Naive thymus-derived CD4-positive, alpha-beta T cell (primary cell): ENCODE measurements around the gene ULK4. TPM values are rescaled to one million over a fixed set of nuclear protein-coding genes. Genes with fewer than 3 reads are reported as not detected.

Experiments
- ATAC-seq: fragments of 150-1000 bp; cut with Tn5 transposase; 2 replicates; pipeline ENCODE4 v1.10.0; 2021; ENCODE audit warnings: mild to moderate bottlenecking, moderate library complexity
- CTCF ChIA-PET: fragments of 350-600 bp; sonication (Branson Sonifier 250); formaldehyde crosslinking; loops from one replicate; lab custom pipeline; 2021; ENCODE audit warnings: antibody characterized with exemption; lab: Charles Lee
- POLR2A ChIA-PET: fragments of 350-600 bp; sonication (Branson Sonifier 250); formaldehyde crosslinking; loops from one replicate; lab custom pipeline; 2021; ENCODE audit warnings: antibody characterized with exemption, inconsistent platforms; lab: Charles Lee
- DNase-seq, 9 donors: peaks; one replicate each; pipeline versions ENCODE4 v3.0.0 to v3.0.0-alpha.2; 2020 to 2022; ENCODE audit warnings: mixed read lengths in 1 of 9
- H3K27ac ChIP-seq: one replicate; pipeline ENCODE4 v1.7.0; 2013; ENCODE audit warnings: mild to moderate bottlenecking, low read depth, low read length, moderate library complexity
- H3K27me3 ChIP-seq, 2 donors: one replicate each; pipeline ENCODE4 v1.7.0; 2013; ENCODE audit warnings: low read length in 2 of 2, mild to moderate bottlenecking in 2 of 2, moderate library complexity in 2 of 2; ENCODE audit not compliant: control insufficient read depth in 2 of 2, insufficient read depth in 2 of 2
- H3K36me3 ChIP-seq, 3 experiments: 1 replicate in 2 of 3; 2 replicates in 1 of 3; pipeline ENCODE4 v1.7.0; 2013; ENCODE audit warnings: low read length in 3 of 3, mild to moderate bottlenecking in 3 of 3, moderate library complexity in 1 of 3; ENCODE audit not compliant: insufficient read depth in 3 of 3, control insufficient read depth in 2 of 3
- H3K4me1 ChIP-seq, 2 donors: one replicate each; pipeline ENCODE4 v1.7.0; 2013; ENCODE audit warnings: low read length in 2 of 2, mild to moderate bottlenecking in 2 of 2, moderate library complexity in 1 of 2; ENCODE audit not compliant: control insufficient read depth in 2 of 2, insufficient read depth in 2 of 2
- H3K4me3 ChIP-seq: 2 replicates; pipeline ENCODE4 v1.7.0; 2013; ENCODE audit warnings: mild to moderate bottlenecking, low read length
- H3K9me3 ChIP-seq, 3 experiments: 1 replicate in 2 of 3; 2 replicates in 1 of 3; pipeline ENCODE4 v1.7.0; 2013; ENCODE audit warnings: low read length in 3 of 3; ENCODE audit not compliant: control insufficient read depth in 2 of 3
- H3K27ac Mint-ChIP-seq, 9 donors: one replicate each; pipeline ENCODE4 v1.8.0; 2020 to 2022; ENCODE audit warnings: mixed read lengths in 9 of 9, mild to moderate bottlenecking in 8 of 9, moderate library complexity in 5 of 9, inconsistent platforms in 2 of 9
- H3K27me3 Mint-ChIP-seq, 5 donors: one replicate each; pipeline ENCODE4 v1.8.0; 2021 to 2022; ENCODE audit warnings: mixed read lengths in 5 of 5, mild to moderate bottlenecking in 1 of 5
- H3K36me3 Mint-ChIP-seq, 5 donors: one replicate each; pipeline ENCODE4 v1.8.0; 2020 to 2022; ENCODE audit warnings: mixed read lengths in 5 of 5, mild to moderate bottlenecking in 3 of 5, inconsistent platforms in 1 of 5
- H3K4me1 Mint-ChIP-seq, 7 donors: one replicate each; pipeline ENCODE4 v1.8.0; 2020 to 2022; ENCODE audit warnings: mixed read lengths in 7 of 7, mild to moderate bottlenecking in 3 of 7, inconsistent platforms in 1 of 7
- H3K4me3 Mint-ChIP-seq, 10 donors: one replicate each; pipeline ENCODE4 v1.8.0; 2020 to 2022; ENCODE audit warnings: mild to moderate bottlenecking in 10 of 10, mixed read lengths in 10 of 10, moderate library complexity in 6 of 10, inconsistent platforms in 2 of 10
- H3K9me3 Mint-ChIP-seq, 11 donors: one replicate each; pipeline ENCODE4 v1.8.0; 2020 to 2022; ENCODE audit warnings: mixed read lengths in 11 of 11, mild to moderate bottlenecking in 4 of 11, inconsistent platforms in 1 of 11, moderate library complexity in 1 of 11
- intact Hi-C, 2 donors: fragments of 100-400 bp; cut with micrococcal nuclease; formaldehyde crosslinking; loops; one replicate each; pipeline ENCODE4 v1.15.1; 2023
- polyA plus RNA-seq, 2 donors: library from polyadenylated mRNA; unstranded; fragments of 300-500 nt; fragmentation: Illumina TruSeq; gene quantifications; one replicate each; pipeline ENCODE4 v1.2.3, GENCODE V29; 2021
- total RNA-seq, 6 experiments: library from RNA in 5 of 6; stranded (reverse) in 5 of 6; gene quantifications; 1 replicate in 5 of 6; 2 replicates in 1 of 6; pipeline ENCODE4 v1.2.3 and lab custom pipeline; 2021 to 2026

Gene ULK4
- total and polyA plus RNA-seq, 7 experiments from 2014 or later = 6.6 to 22.3 (median 18.9) TPM

- Mint-ChIP-seq H3K4me1 (no peaks in the 10 kb centered on the region), H3K9me3 (no peaks in the 10 kb centered on the region), H3K27me3 (no peaks in the 10 kb centered on the region), H3K27ac (no peak overlapping the region), H3K4me3 (no peak overlapping the region), H3K36me3 (peaks cover 0 to 16% (median 0%) of the 10 kb centered on the region in 5 donors)
- Histone ChIP-seq H3K36me3 (no peaks in the 10 kb centered on the region), H3K4me3 (no peak overlapping the region), H3K9me3 (no peaks in the 10 kb centered on the region), H3K27me3 (no peaks in the 10 kb centered on the region), H3K4me1 (no peaks in the 10 kb centered on the region), H3K27ac (no peak overlapping the region)
- ChIA-PET CTCF (no interaction called here), POLR2A (no interaction called here)
- intact Hi-C loops = no loop called here
- ATAC-seq = no peak
- no peak for DNase-seq
Observed at GRCh38 chr3:41320953-41321641, 640.8 kb downstream of the ULK4 start.

GRCh38 chr3:41318520-41318919 is 643.4 kb downstream of the ULK4 start:
- H3K4me1 ChIP-seq = no peaks in the 10 kb centered on the region
- no peak overlapping the region for H3K4me3 Mint-ChIP-seq
- H3K9me3 Mint-ChIP-seq = no peaks in the 10 kb centered on the region
- H3K27ac Mint-ChIP-seq = no peak overlapping the region
- H3K4me1 Mint-ChIP-seq = no peaks in the 10 kb centered on the region
- H3K4me3 ChIP-seq = no peak overlapping the region
- intact Hi-C loops = no loop called here
- peaks cover 0 to 2% (median 0%) of the 10 kb centered on the region in 5 donors for H3K27me3 Mint-ChIP-seq
- no peaks in the 10 kb centered on the region for H3K9me3 ChIP-seq
- peaks cover 0 to 12% (median 0%) of the 10 kb centered on the region in 5 donors for H3K36me3 Mint-ChIP-seq
- DNase-seq = no peak
- H3K27ac ChIP-seq = no peak overlapping the region
- ChIA-PET POLR2A (no interaction called here), CTCF (no interaction called here)
- H3K36me3 ChIP-seq = no peaks in the 10 kb centered on the region
- no peak for ATAC-seq
- H3K27me3 ChIP-seq = no peaks in the 10 kb centered on the region

GRCh38 chr3:41317718-41318117 is 644.2 kb downstream of the ULK4 start:
- H3K27me3 Mint-ChIP-seq = peaks cover 0 to 2% (median 0%) of the 10 kb centered on the region in 5 donors
- H3K9me3 ChIP-seq = no peaks in the 10 kb centered on the region
- H3K27me3 ChIP-seq = no peaks in the 10 kb centered on the region
- no peak overlapping the region for H3K27ac ChIP-seq
- DNase-seq (no peak), ATAC-seq (no peak)
- intact Hi-C loops = no loop called here
- H3K36me3 ChIP-seq = no peaks in the 10 kb centered on the region
- H3K4me1 Mint-ChIP-seq = no peaks in the 10 kb centered on the region
- POLR2A ChIA-PET = no interaction called here
- H3K9me3 Mint-ChIP-seq = no peaks in the 10 kb centered on the region
- no peaks in the 10 kb centered on the region for H3K4me1 ChIP-seq
- no peak overlapping the region for H3K4me3 Mint-ChIP-seq
- H3K4me3 ChIP-seq = no peak overlapping the region
- H3K27ac Mint-ChIP-seq = no peak overlapping the region
- peaks cover 0 to 12% (median 0%) of the 10 kb centered on the region in 5 donors for H3K36me3 Mint-ChIP-seq
- CTCF ChIA-PET = no interaction called here

GRCh38 chr3:41317298-41317697 is 644.6 kb downstream of the ULK4 start:
- DNase-seq (no peak), ATAC-seq (no peak)
- H3K27ac Mint-ChIP-seq = no peak overlapping the region

DNA sequence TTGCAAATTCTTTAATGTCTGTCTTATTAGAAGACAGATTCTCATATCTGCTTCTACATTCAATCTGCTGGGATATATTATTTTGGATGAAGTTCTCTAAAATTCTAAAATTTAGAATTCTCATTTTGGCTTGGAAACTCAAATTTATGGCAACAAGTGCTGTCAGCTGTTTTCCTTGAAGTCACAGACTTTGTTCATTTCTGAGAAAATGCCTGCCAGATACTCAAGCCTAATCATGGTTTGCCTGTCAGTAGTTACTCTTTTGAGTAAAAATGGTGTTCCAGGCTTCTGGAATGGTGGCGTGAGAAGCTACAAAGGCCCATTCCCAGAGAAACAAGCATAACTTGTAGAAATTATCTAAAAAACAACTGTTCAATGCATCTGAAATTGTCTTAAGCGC is 646.8 kb downstream of the ULK4 start:
- Histone ChIP-seq H3K4me3 (no peak overlapping the region), H3K9me3 (no peaks in the 10 kb centered on the region), H3K36me3 (no peaks in the 10 kb centered on the region), H3K27ac (no peak overlapping the region), H3K4me1 (no peaks in the 10 kb centered on the region), H3K27me3 (no peaks in the 10 kb centered on the region)
- Mint-ChIP-seq H3K27ac (no peak overlapping the region), H3K4me1 (no peaks in the 10 kb centered on the region), H3K36me3 (peaks cover 0 to 7% (median 0%) of the 10 kb centered on the region in 5 donors), H3K4me3 (no peak overlapping the region), H3K27me3 (peaks cover 0 to 5% (median 0%) of the 10 kb centered on the region in 5 donors), H3K9me3 (no peaks in the 10 kb centered on the region)
- DNase-seq (no peak), ATAC-seq (no peak)
- intact Hi-C loops = no loop called here
- ChIA-PET POLR2A (interaction anchor here (0.6 kb wide), 1 partner anchor 117 kb away, joined by 3 read pairs; no protein-coding TSS in a partner anchor), CTCF (no interaction called here)

More at GRCh38 chr3:41317298-41317697, 644.6 kb downstream of the ULK4 start:
- H3K27me3 Mint-ChIP-seq = peaks cover 0 to 2% (median 0%) of the 10 kb centered on the region in 5 donors
- H3K36me3 Mint-ChIP-seq = peaks cover 0 to 12% (median 0%) of the 10 kb centered on the region in 5 donors
- no peaks in the 10 kb centered on the region for H3K36me3 ChIP-seq
- H3K9me3 ChIP-seq = no peaks in the 10 kb centered on the region
- no peak overlapping the region for H3K27ac ChIP-seq
- H3K4me1 Mint-ChIP-seq = no peaks in the 10 kb centered on the region
- intact Hi-C loops = no loop called here
- no peaks in the 10 kb centered on the region for H3K4me1 ChIP-seq
- H3K4me3 Mint-ChIP-seq = no peak overlapping the region
- no peaks in the 10 kb centered on the region for H3K27me3 ChIP-seq
- H3K9me3 Mint-ChIP-seq = no peaks in the 10 kb centered on the region
- POLR2A ChIA-PET = no interaction called here
- no peak overlapping the region for H3K4me3 ChIP-seq
- CTCF ChIA-PET = no interaction called here

DNA sequence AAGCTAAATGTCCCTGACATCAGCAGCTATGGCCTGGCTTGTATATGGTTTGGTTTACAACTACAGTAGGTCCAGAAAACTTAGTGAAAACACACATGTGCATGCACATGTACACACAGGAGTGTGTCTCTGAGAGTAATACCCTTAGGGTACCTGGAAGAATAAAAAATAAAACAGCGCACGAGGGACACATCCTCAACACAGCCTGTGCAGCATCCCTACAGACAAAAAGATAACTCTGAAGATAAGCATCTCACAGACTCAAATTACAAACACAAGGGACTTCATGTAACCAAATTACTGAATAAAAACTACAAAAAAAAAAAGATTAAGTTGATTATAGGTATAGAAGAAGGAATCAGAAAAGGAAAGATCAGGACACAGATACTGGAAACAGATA is 653.8 kb downstream of the ULK4 start:
- DNase-seq = no peak
- peaks cover 0 to 10% (median 5%) of the 10 kb centered on the region in 5 donors for H3K36me3 Mint-ChIP-seq
- POLR2A ChIA-PET = no interaction called here
- Histone ChIP-seq H3K4me3 (no peak overlapping the region), H3K27ac (no peak overlapping the region), H3K9me3 (no peaks in the 10 kb centered on the region), H3K36me3 (no peaks in the 10 kb centered on the region), H3K27me3 (no peaks in the 10 kb centered on the region), H3K4me1 (no peaks in the 10 kb centered on the region)
- H3K4me1 Mint-ChIP-seq = peaks cover 0 to 3% (median 0%) of the 10 kb centered on the region in 7 donors
- intact Hi-C loops = no loop called here
- peaks cover 0 to 4% (median 0%) of the 10 kb centered on the region in 11 donors for H3K9me3 Mint-ChIP-seq
- H3K27me3 Mint-ChIP-seq = peaks cover 0 to 3% (median 0%) of the 10 kb centered on the region in 5 donors
- H3K27ac Mint-ChIP-seq = no peak overlapping the region
- CTCF ChIA-PET = no interaction called here
- no peak overlapping the region for H3K4me3 Mint-ChIP-seq
- no peak for ATAC-seq

DNA sequence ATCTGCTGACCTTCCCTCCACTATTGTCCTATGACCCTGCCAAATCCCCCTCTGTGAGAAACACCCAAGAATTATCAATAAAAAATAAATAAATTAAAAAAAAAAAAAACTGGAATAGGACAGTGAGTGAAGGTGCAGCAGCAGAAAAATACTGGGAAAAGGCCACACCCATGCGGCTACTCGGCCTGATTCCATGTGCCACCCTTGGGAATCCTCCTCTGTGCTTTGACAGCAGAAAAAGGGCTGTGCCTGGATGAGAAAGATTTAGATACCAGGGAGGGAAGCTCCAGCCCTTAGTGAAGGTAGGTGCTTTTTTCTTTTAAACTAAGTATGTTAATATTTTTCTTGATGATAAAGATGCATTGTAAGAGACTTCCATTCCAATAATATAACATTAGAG is 654.8 kb downstream of the ULK4 start:
- ChIA-PET CTCF (no interaction called here), POLR2A (no interaction called here)
- Histone ChIP-seq H3K9me3 (no peaks in the 10 kb centered on the region), H3K27ac (no peak overlapping the region), H3K36me3 (no peaks in the 10 kb centered on the region), H3K27me3 (no peaks in the 10 kb centered on the region), H3K4me3 (no peak overlapping the region), H3K4me1 (no peaks in the 10 kb centered on the region)
- ATAC-seq (no peak), DNase-seq (no peak)
- Mint-ChIP-seq H3K4me3 (no peak overlapping the region), H3K9me3 (peaks cover 0 to 4% (median 0%) of the 10 kb centered on the region in 11 donors), H3K27me3 (peaks cover 0 to 3% (median 0%) of the 10 kb centered on the region in 5 donors), H3K36me3 (peaks cover 0 to 10% (median 5%) of the 10 kb centered on the region in 5 donors), H3K4me1 (peaks cover 0 to 3% (median 0%) of the 10 kb centered on the region in 7 donors), H3K27ac (no peak overlapping the region)
- intact Hi-C loops = no loop called here
